Measurements from ENCODE around the gene MS4A15. TPM values are rescaled to one million over a fixed set of nuclear protein-coding genes. Genes with fewer than 3 reads are reported as not detected.

MS4A15 gene
- total RNA-seq, 1 donor from 2014 or later = not detected

DNA sequence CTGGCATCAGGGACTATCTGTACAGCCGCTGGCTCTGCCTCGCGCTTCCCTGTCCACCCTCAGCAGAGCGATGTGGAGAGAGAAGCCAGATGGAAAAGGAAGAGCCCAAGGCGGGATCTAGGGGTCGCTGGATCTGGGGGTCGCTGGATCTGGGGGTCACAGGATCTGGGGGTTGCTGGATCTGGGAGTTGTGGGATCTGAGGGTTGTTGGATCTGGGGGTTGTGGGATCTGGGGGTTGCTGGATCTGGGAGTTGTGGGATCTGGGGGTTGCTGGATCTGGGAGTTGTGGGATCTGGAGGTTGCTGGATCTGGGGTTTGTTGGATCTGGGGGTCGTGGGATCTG is 26.4 kb downstream of the MS4A15 start:
- no peak for DNase-seq (ENCODE audit: low spot score)
- no peak overlapping the region for H3K27ac Mint-ChIP-seq
- H3K36me3 Mint-ChIP-seq (ENCODE audit: low read depth) = no peaks in the 10 kb centered on the region
- intact Hi-C loops (cut with micrococcal nuclease) = no loop called here
- no peak overlapping the region for H3K4me3 Mint-ChIP-seq
- no peaks in the 10 kb centered on the region for H3K9me3 Mint-ChIP-seq
- H3K4me1 Mint-ChIP-seq (ENCODE audit: low read depth) = no peaks in the 10 kb centered on the region
- H3K27me3 Mint-ChIP-seq (ENCODE audit: insufficient read depth) = peaks cover 2% of the 10 kb centered on the region

- Mint-ChIP-seq H3K4me1 (ENCODE audit: low read depth) (no peaks in the 10 kb centered on the region), H3K27me3 (ENCODE audit: insufficient read depth) (peaks cover 2% of the 10 kb centered on the region), H3K4me3 (no peak overlapping the region), H3K36me3 (ENCODE audit: low read depth) (no peaks in the 10 kb centered on the region), H3K27ac (no peak overlapping the region), H3K9me3 (no peaks in the 10 kb centered on the region)
- no peak for DNase-seq (ENCODE audit: low spot score)
- intact Hi-C loops (cut with micrococcal nuclease) = no loop called here
These were observed 27.2 kb downstream of the MS4A15 start for GRCh38 chr11:60783911-60784310.

GRCh38 chr11:60785136-60785535 is 28.5 kb downstream of the MS4A15 start, which contains the start of gene MS4A10:
TSS of gene MS4A10 (plus strand) at chr11:60785333. CDS start at chr11:60790336, 5,003 bp downstream.
- Mint-ChIP-seq H3K4me1 (ENCODE audit: low read depth) (no peaks in the 10 kb centered on the region), H3K27ac (no peak within 1 kb of the TSS), H3K36me3 (ENCODE audit: low read depth) (no peaks in the 10 kb centered on the region), H3K9me3 (no peaks in the 10 kb centered on the region), H3K27me3 (ENCODE audit: insufficient read depth) (peaks cover 2% of the 10 kb centered on the region), H3K4me3 (no peak within 1 kb of the TSS)
- intact Hi-C loops (cut with micrococcal nuclease) = no loop called here
- no peak for DNase-seq (ENCODE audit: low spot score)

DNA sequence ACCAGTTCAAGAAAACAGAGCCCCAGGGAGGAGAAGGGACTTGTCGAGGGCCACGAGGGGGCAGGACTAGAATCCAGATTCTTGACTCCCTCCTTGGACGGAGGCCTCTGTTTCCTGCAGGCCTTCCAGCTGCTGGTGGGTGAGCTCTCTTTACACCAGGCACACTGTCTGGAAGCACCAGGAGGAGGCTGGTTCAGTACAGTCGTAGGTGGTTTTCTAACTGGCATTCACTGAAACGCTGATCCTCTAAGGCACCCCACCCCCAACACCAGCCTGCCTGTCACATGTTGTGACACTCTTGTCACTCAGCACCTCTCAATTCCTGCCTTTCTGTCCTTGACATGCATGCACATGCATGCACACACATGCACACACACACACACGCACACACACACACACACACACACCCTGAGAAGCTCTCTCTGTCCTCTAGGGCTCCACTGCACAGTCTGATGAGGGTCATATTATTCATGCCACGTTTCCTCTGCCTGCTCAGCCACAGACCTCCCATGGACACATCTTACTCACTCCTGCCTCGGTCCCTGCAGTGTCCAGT is 29.2 kb downstream of the MS4A15 start:
- Mint-ChIP-seq H3K4me1 (ENCODE audit: low read depth) (no peaks in the 10 kb centered on the region), H3K36me3 (ENCODE audit: low read depth) (no peaks in the 10 kb centered on the region), H3K27me3 (ENCODE audit: insufficient read depth) (peaks cover 2% of the 10 kb centered on the region), H3K9me3 (no peaks in the 10 kb centered on the region), H3K4me3 (no peak overlapping the region), H3K27ac (no peak overlapping the region)
- intact Hi-C loops (cut with micrococcal nuclease) = no loop called here
- DNase-seq (ENCODE audit: low spot score) = no peak

DNA sequence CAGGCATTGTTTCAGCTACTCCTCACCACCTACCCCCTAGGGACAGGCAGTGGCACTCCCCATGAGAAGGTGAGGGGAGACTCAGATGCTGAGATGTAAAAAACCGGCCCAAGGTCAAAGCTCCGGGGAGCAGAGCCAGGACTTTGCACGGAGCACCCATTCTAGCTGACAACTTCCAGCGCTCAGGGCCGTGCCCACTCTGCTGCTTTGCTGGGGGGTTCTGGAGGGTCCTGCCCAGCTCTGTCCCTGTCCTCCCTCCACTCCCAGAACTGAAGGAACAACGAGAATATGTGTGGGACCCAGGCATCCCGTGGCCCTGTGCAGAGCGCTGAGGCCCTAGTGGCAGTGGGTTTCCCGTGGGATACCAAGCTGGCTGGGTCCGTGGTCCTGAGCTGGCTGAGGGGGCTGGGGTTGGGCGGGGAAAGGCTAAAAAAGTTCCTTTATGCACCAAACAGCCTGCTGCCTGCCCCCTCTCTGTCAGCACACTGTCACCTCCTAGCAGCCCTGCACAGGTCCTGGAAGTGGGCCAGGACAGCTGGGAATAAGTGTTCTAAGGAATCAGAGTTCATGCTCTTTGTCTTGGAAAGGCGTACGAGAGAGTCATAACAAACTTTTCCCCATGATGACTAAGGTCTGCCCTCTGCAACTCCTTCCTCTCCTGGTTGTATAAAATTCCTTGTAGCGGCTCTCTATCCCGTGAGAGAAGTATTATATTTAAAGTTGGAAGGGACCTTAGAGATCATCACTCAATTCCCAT is 30.3 kb downstream of the MS4A15 start:
- intact Hi-C loops (cut with micrococcal nuclease) = no loop called here
- Mint-ChIP-seq H3K27ac (no peak overlapping the region), H3K36me3 (ENCODE audit: low read depth) (no peaks in the 10 kb centered on the region), H3K9me3 (no peaks in the 10 kb centered on the region), H3K4me3 (no peak overlapping the region), H3K27me3 (ENCODE audit: insufficient read depth) (peaks cover 2% of the 10 kb centered on the region), H3K4me1 (ENCODE audit: low read depth) (no peaks in the 10 kb centered on the region)
- no peak for DNase-seq (ENCODE audit: low spot score)

- H3K4me1 Mint-ChIP-seq (ENCODE audit: low read depth) = no peaks in the 10 kb centered on the region
- no peak for DNase-seq (ENCODE audit: low spot score)
- H3K36me3 Mint-ChIP-seq (ENCODE audit: low read depth) = no peaks in the 10 kb centered on the region
- no peak overlapping the region for H3K27ac Mint-ChIP-seq
- H3K9me3 Mint-ChIP-seq = no peaks in the 10 kb centered on the region
- H3K27me3 Mint-ChIP-seq (ENCODE audit: insufficient read depth) = peaks cover 4% of the 10 kb centered on the region
- no peak overlapping the region for H3K4me3 Mint-ChIP-seq
- intact Hi-C loops (cut with micrococcal nuclease) = no loop called here
These were observed 31.9 kb downstream of the MS4A15 start for GRCh38 chr11:60788401-60789125.

- H3K9me3 Mint-ChIP-seq = no peaks in the 10 kb centered on the region
- H3K4me3 Mint-ChIP-seq = no peak overlapping the region
- H3K27ac Mint-ChIP-seq = no peak overlapping the region
- H3K27me3 Mint-ChIP-seq (ENCODE audit: insufficient read depth) = peaks cover 1% of the 10 kb centered on the region
- DNase-seq (ENCODE audit: low spot score) = no peak
- no peaks in the 10 kb centered on the region for H3K36me3 Mint-ChIP-seq (ENCODE audit: low read depth)
- intact Hi-C loops (cut with micrococcal nuclease) = no loop called here
- no peaks in the 10 kb centered on the region for H3K4me1 Mint-ChIP-seq (ENCODE audit: low read depth)
These were observed 34.1 kb downstream of the MS4A15 start for GRCh38 chr11:60790726-60791125.

- no peak overlapping the region for H3K27ac Mint-ChIP-seq
- intact Hi-C loops (cut with micrococcal nuclease) = no loop called here
- peaks cover 1% of the 10 kb centered on the region for H3K27me3 Mint-ChIP-seq (ENCODE audit: insufficient read depth)
- H3K9me3 Mint-ChIP-seq = no peaks in the 10 kb centered on the region
- DNase-seq (ENCODE audit: low spot score) = no peak
- H3K4me3 Mint-ChIP-seq = no peak overlapping the region
- no peaks in the 10 kb centered on the region for H3K36me3 Mint-ChIP-seq (ENCODE audit: low read depth)
- no peaks in the 10 kb centered on the region for H3K4me1 Mint-ChIP-seq (ENCODE audit: low read depth)
These were observed 34.7 kb downstream of the MS4A15 start for GRCh38 chr11:60791153-60791933.

- no peaks in the 10 kb centered on the region for H3K36me3 Mint-ChIP-seq (ENCODE audit: low read depth)
These were observed 35.9 kb downstream of the MS4A15 start for GRCh38 chr11:60792521-60792920.

DNA sequence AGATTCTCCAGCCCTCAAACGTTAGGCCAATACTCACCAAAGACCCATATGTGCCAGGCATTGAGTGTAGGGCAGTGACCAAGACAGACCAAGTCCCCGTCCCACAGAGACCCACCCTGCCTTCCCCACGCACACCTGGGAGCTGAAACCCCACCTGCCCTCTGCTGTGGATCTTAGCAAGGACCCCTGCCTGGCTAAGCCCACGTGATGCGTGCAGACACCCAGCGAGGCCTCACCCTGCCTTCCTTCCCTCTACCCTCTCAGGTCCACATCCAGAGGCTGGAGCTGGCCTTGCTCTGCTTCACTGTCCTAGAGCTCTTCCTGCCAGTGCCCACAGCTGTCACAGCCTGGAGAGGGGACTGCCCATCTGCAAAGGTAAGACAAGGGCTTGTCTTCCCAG is 38.6 kb downstream of the MS4A15 start:
- DNase-seq (ENCODE audit: low spot score) = no peak
- no peaks in the 10 kb centered on the region for H3K4me1 Mint-ChIP-seq (ENCODE audit: low read depth)
- no peaks in the 10 kb centered on the region for H3K9me3 Mint-ChIP-seq
- H3K27me3 Mint-ChIP-seq (ENCODE audit: insufficient read depth) = peaks cover 6% of the 10 kb centered on the region
- H3K27ac Mint-ChIP-seq = no peak overlapping the region
- H3K4me3 Mint-ChIP-seq = no peak overlapping the region
- H3K36me3 Mint-ChIP-seq (ENCODE audit: low read depth) = no peaks in the 10 kb centered on the region
- intact Hi-C loops (cut with micrococcal nuclease) = no loop called here

More at GRCh38 chr11:60792521-60792920, 35.9 kb downstream of the MS4A15 start:
- no peak for DNase-seq (ENCODE audit: low spot score)
- Mint-ChIP-seq H3K27me3 (ENCODE audit: insufficient read depth) (peaks cover 1% of the 10 kb centered on the region), H3K4me1 (ENCODE audit: low read depth) (no peaks in the 10 kb centered on the region), H3K27ac (no peak overlapping the region), H3K9me3 (no peaks in the 10 kb centered on the region), H3K4me3 (no peak overlapping the region)
- intact Hi-C loops (cut with micrococcal nuclease) = no loop called here

DNA sequence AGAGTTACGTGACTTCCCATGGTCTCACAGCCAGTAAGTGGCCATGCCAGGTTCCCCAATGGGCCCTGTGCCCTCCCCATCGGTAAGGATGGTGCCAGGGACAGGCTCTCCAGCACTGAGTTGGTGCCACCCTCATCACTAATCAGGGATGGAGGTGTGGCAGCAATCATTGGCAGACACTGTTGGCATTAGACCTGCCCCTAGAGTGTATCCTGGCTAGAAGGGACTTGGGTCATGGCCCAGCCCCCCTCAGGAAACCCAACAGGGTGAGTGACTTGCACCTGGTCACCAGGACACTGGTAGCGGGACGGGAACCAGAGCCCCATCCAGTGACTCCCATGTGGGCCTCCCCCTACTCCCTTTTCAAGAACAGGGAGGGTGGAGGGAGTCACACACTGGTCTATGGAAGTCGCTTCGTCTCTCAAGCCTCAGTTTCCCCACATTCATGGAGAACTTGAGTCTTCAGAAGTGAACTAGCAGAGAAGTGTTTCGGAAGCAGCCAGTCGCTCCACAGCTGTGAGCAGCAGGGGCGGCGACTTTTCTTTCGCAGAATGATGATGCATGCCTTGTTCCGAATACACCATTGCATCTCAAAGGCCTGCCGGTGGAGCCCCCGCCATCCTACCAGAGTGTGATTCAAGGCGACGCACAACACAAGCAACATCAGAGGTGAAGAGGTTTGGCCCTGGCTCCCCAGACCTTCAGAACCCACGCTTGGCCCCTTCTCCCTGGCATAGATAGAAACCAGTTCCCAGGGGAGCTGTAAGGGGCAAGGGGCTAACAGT is 41.4 kb downstream of the MS4A15 start:
- H3K27me3 Mint-ChIP-seq (ENCODE audit: insufficient read depth) = peaks cover 9% of the 10 kb centered on the region
- no peaks in the 10 kb centered on the region for H3K36me3 Mint-ChIP-seq (ENCODE audit: low read depth)
- no peaks in the 10 kb centered on the region for H3K9me3 Mint-ChIP-seq
- no peak overlapping the region for H3K4me3 Mint-ChIP-seq
- intact Hi-C loops (cut with micrococcal nuclease) = no loop called here
- H3K27ac Mint-ChIP-seq = no peak overlapping the region
- DNase-seq (ENCODE audit: low spot score) = no peak
- H3K4me1 Mint-ChIP-seq (ENCODE audit: low read depth) = no peaks in the 10 kb centered on the region

DNA sequence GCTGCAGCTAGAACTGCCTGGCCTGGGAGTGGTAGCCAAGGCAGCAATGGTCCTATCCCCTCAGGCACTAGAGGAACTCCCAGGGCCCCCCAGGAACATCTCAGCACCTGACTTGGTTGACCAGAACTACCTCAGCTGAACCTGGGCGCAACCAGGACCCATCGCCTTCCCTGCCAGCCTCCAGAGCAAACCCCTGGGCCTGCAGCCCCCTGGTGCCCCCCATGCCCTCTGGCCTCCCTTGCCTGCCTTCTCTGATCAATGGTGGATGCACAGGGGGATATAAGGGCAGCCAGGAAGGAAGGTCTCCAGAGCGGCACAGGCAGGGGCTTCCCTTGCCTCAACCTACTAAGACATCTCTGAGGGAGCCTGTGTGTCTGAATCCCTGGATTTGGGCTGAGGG is 42.0 kb downstream of the MS4A15 start:
- no peak overlapping the region for H3K4me3 Mint-ChIP-seq
- H3K4me1 Mint-ChIP-seq (ENCODE audit: low read depth) = no peaks in the 10 kb centered on the region

More for the DNA sequence above, 42.0 kb downstream of the MS4A15 start:
- intact Hi-C loops (cut with micrococcal nuclease) = no loop called here
- H3K36me3 Mint-ChIP-seq (ENCODE audit: low read depth) = no peaks in the 10 kb centered on the region
- DNase-seq (ENCODE audit: low spot score) = no peak
- H3K27ac Mint-ChIP-seq = no peak overlapping the region
- peaks cover 8% of the 10 kb centered on the region for H3K27me3 Mint-ChIP-seq (ENCODE audit: insufficient read depth)
- no peaks in the 10 kb centered on the region for H3K9me3 Mint-ChIP-seq

All from activated T-helper 1 cell treated with anti-CD3 and anti-CD28 coated beads, Interleukin-12 subunit alpha, Interleukin-12 subunit beta, Interleukin-2, Interleukin-4 antibody, amounts not matched to agents 30 ng/mL and 10 ng/mL and 1 ng/mL, durations not matched to agents 14 hours and 24 hours and 36 hours (primary cell).